ENCODE data around the gene STMN1. TPM values are rescaled to one million over a fixed set of nuclear protein-coding genes. Genes with fewer than 3 reads are reported as not detected.

STMN1 gene
- polyA plus RNA-seq, 1 donor (not counting 4 experiments of a cell fraction or from before 2014, with no cell fraction given) = 82.8 TPM

- H3K27ac ChIP-seq (ENCODE audit: control insufficient read depth, insufficient read depth, low read length) = no peak overlapping the region
- H3K9ac ChIP-seq (ENCODE audit: control insufficient read depth, extremely low read depth, insufficient read depth, low read length) = no peak overlapping the region
- FAIRE-seq (no peak), DNase-seq (ENCODE audit: low read depth, low spot score) (no peak)
- H3K79me2 ChIP-seq (ENCODE audit: control insufficient read depth, insufficient read depth, low read length) = no peaks in the 10 kb centered on the region
- no peaks in the 10 kb centered on the region for H3K9me1 ChIP-seq (ENCODE audit: control insufficient read depth, extremely low read depth, insufficient read depth, low read length)
- no peak overlapping the region for H3K4me3 ChIP-seq (ENCODE audit: control insufficient read depth in 2 of 3, extremely low read depth in 1 of 3, insufficient read depth in 2 of 3, low read depth in 1 of 3, low read length in 3 of 3)
- no peaks in the 10 kb centered on the region for H3K36me3 ChIP-seq (ENCODE audit: control insufficient read depth in 2 of 2, extremely low read depth in 1 of 2, insufficient read depth in 2 of 2, low read length in 2 of 2)
- H3K9me3 ChIP-seq (ENCODE audit: control insufficient read depth, low read depth, low read length) = no peaks in the 10 kb centered on the region
- H3K4me2 ChIP-seq (ENCODE audit: control insufficient read depth, extremely low read depth, insufficient read depth, low read depth, low read length) = no peak overlapping the region
- dilution Hi-C loops (cut with MboI; ENCODE audit: extremely low pct_ligation_motif_present, low sequenced_read_pairs) = loop anchor here (25.0 kb wide), 1 partner anchor 102 kb away; the partner anchor contains the start of gene PAFAH2
- H2AFZ ChIP-seq (ENCODE audit: control insufficient read depth, low read length) = no peak overlapping the region
- H4K20me1 ChIP-seq (ENCODE audit: control insufficient read depth, extremely low read depth, insufficient read depth, low read length) = no peaks in the 10 kb centered on the region
- H3K27me3 ChIP-seq (ENCODE audit: control insufficient read depth, extremely low read depth, insufficient read depth, low read length) = no peaks in the 10 kb centered on the region
- peaks cover 27% of the 10 kb centered on the region for H3K4me1 ChIP-seq (ENCODE audit: control insufficient read depth, extremely low read depth, insufficient read depth, low read length)
- no peak for TF ChIP-seq EZH2 (IDR thresholded peaks at IDR 0.05; ENCODE audit: low read length)
- TF ChIP-seq, protein P1, sequence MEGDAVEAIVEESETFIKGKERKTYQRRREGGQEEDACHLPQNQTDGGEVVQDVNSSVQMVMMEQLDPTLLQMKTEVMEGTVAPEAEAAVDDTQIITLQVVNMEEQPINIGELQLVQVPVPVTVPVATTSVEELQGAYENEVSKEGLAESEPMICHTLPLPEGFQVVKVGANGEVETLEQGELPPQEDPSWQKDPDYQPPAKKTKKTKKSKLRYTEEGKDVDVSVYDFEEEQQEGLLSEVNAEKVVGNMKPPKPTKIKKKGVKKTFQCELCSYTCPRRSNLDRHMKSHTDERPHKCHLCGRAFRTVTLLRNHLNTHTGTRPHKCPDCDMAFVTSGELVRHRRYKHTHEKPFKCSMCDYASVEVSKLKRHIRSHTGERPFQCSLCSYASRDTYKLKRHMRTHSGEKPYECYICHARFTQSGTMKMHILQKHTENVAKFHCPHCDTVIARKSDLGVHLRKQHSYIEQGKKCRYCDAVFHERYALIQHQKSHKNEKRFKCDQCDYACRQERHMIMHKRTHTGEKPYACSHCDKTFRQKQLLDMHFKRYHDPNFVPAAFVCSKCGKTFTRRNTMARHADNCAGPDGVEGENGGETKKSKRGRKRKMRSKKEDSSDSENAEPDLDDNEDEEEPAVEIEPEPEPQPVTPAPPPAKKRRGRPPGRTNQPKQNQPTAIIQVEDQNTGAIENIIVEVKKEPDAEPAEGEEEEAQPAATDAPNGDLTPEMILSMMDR (optimal IDR thresholded peaks at IDR 0.05 in 1 of 3, IDR thresholded peaks at IDR 0.05 in 1 of 3, conservative IDR thresholded peaks at IDR 0.05 in 1 of 3; ENCODE audit: extremely low read depth in 1 of 3, insufficient read depth in 2 of 3, low read length in 3 of 3) = no peak
Observed at GRCh38 chr1:25885602-25886001, 20.6 kb downstream of the STMN1 start.

- Histone ChIP-seq H3K9me1 (ENCODE audit: control insufficient read depth, extremely low read depth, insufficient read depth, low read length) (no peaks in the 10 kb centered on the region), H3K27ac (ENCODE audit: control insufficient read depth, insufficient read depth, low read length) (no peak overlapping the region), H3K36me3 (ENCODE audit: control insufficient read depth in 2 of 2, extremely low read depth in 1 of 2, insufficient read depth in 2 of 2, low read length in 2 of 2) (no peaks in the 10 kb centered on the region), H3K9ac (ENCODE audit: control insufficient read depth, extremely low read depth, insufficient read depth, low read length) (no peak overlapping the region), H2AFZ (ENCODE audit: control insufficient read depth, low read length) (no peak overlapping the region), H3K4me3 (ENCODE audit: control insufficient read depth in 2 of 3, extremely low read depth in 1 of 3, insufficient read depth in 2 of 3, low read depth in 1 of 3, low read length in 3 of 3) (no peak overlapping the region), H3K79me2 (ENCODE audit: control insufficient read depth, insufficient read depth, low read length) (no peaks in the 10 kb centered on the region), H3K4me2 (ENCODE audit: control insufficient read depth, extremely low read depth, insufficient read depth, low read depth, low read length) (no peak overlapping the region), H4K20me1 (ENCODE audit: control insufficient read depth, extremely low read depth, insufficient read depth, low read length) (no peaks in the 10 kb centered on the region), H3K4me1 (ENCODE audit: control insufficient read depth, extremely low read depth, insufficient read depth, low read length) (peaks cover 5% of the 10 kb centered on the region), H3K9me3 (ENCODE audit: control insufficient read depth, low read depth, low read length) (no peaks in the 10 kb centered on the region), H3K27me3 (ENCODE audit: control insufficient read depth, extremely low read depth, insufficient read depth, low read length) (no peaks in the 10 kb centered on the region)
- TF ChIP-seq, protein P1 (optimal IDR thresholded peaks at IDR 0.05 in 1 of 3, IDR thresholded peaks at IDR 0.05 in 1 of 3, conservative IDR thresholded peaks at IDR 0.05 in 1 of 3; ENCODE audit: extremely low read depth in 1 of 3, insufficient read depth in 2 of 3, low read length in 3 of 3) = no peak
- TF ChIP-seq EZH2 (IDR thresholded peaks at IDR 0.05; ENCODE audit: low read length) = no peak
- DNase-seq (ENCODE audit: low read depth, low spot score) = no peak
- dilution Hi-C loops (cut with MboI; ENCODE audit: extremely low pct_ligation_motif_present, low sequenced_read_pairs) = loop anchor here (25.0 kb wide), 1 partner anchor 106 kb away; the partner anchor contains the start of gene PAFAH2
- FAIRE-seq = no peak
Observed at GRCh38 chr1:25881266-25881665, 25.0 kb downstream of the STMN1 start.
